Osteocyte (in vitro differentiated cells): ENCODE data around the gene OPCML. TPM values are rescaled to one million over a fixed set of nuclear protein-coding genes. Genes with fewer than 3 reads are reported as not detected.

Experiments used
- DNase-seq: peaks from one replicate; pipeline ENCODE4 v3.0.0; 2021; ENCODE audit warnings: mixed read lengths; ENCODE audit not compliant: unreplicated experiment; ENCODE audit errors: extremely low spot score
- H3K27ac Mint-ChIP-seq: one replicate; pipeline ENCODE4 v1.8.0; 2021; ENCODE audit warnings: mild to moderate bottlenecking, mixed read lengths; ENCODE audit not compliant: unreplicated experiment
- H3K27me3 Mint-ChIP-seq: one replicate; pipeline ENCODE4 v1.8.0; 2021; ENCODE audit warnings: mixed read lengths; ENCODE audit not compliant: unreplicated experiment
- H3K36me3 Mint-ChIP-seq: one replicate; pipeline ENCODE4 v1.8.0; 2021; ENCODE audit warnings: mixed read lengths; ENCODE audit not compliant: unreplicated experiment
- H3K4me1 Mint-ChIP-seq: one replicate; pipeline ENCODE4 v1.8.0; 2021; ENCODE audit warnings: mixed read lengths; ENCODE audit not compliant: unreplicated experiment
- H3K4me3 Mint-ChIP-seq: one replicate; pipeline ENCODE4 v1.8.0; 2021; ENCODE audit warnings: mild to moderate bottlenecking, moderate library complexity, mixed read lengths; ENCODE audit not compliant: unreplicated experiment
- H3K9me3 Mint-ChIP-seq: one replicate; pipeline ENCODE4 v1.8.0; 2021; ENCODE audit warnings: mixed read lengths; ENCODE audit not compliant: unreplicated experiment
- CTCF ChIP-seq: fragments of 200-600 bp; sonication (generic); IDR thresholded peaks from 2 replicates; pipeline ENCODE4 v1.5.0; 2021; ENCODE audit warnings: antibody characterized with exemption, mild to moderate bottlenecking, moderate library complexity
- total RNA-seq: library from RNA; stranded (reverse); gene quantifications from 2 replicates; pipeline ENCODE4 v1.2.1, GENCODE V29; 2021

The OPCML gene
- total RNA-seq, 1 donor from 2014 or later: 0.11 TPM

- H3K4me1 Mint-ChIP-seq: no peaks in the 10 kb centered on the region
- no peaks in the 10 kb centered on the region for H3K27me3 Mint-ChIP-seq
- no peak overlapping the region for H3K4me3 Mint-ChIP-seq
- no peak for TF ChIP-seq CTCF
- H3K36me3 Mint-ChIP-seq: no peaks in the 10 kb centered on the region
- no peak for DNase-seq
- H3K27ac Mint-ChIP-seq: no peak overlapping the region
- H3K9me3 Mint-ChIP-seq: no peaks in the 10 kb centered on the region
Observed at GRCh38 chr11:133207995-133208394, 324.3 kb downstream of the OPCML start.

DNA sequence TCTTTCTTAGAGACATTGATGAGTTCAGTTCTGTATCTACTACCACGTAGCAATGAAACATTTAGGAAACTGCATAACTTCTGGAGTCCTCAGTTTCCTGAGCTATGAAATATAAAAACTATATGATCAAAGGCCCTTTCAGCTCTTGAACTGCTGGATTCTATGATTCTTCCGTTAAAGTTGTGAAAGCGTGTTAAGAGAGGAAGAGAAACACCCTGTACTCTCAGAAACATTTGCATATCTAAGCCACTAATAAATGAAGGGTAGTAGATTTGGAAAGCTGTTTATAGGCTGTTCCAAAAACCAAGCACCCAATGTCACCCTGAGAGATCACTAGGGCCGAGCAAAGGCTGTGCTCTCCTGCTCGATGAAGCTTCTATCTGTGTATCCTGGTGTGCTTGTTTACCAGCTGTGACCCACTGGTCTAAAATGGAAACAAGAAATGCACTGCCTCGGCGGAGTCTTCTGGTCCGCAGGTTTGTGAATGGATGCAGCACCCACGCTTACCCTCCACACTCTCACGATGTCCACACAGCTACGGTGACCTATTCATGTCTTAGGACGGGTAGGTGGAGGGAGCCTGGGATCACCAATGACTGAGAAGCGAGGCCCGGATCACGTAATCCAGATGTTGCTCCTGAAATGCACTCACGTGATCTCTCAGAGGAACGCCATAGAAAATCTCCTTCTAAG is 325.8 kb downstream of the OPCML start:
- Mint-ChIP-seq H3K27ac (no peak overlapping the region), H3K27me3 (no peaks in the 10 kb centered on the region), H3K9me3 (no peaks in the 10 kb centered on the region)

GRCh38 chr11:133204158-133204557 is 328.1 kb downstream of the OPCML start:
- no peak overlapping the region for H3K27ac Mint-ChIP-seq
- H3K9me3 Mint-ChIP-seq: no peaks in the 10 kb centered on the region
- DNase-seq: no peak
- H3K4me1 Mint-ChIP-seq: no peaks in the 10 kb centered on the region
- H3K27me3 Mint-ChIP-seq: no peaks in the 10 kb centered on the region
- H3K36me3 Mint-ChIP-seq: no peaks in the 10 kb centered on the region
- H3K4me3 Mint-ChIP-seq: no peak overlapping the region
- TF ChIP-seq CTCF: no peak

More for the DNA sequence above, 325.8 kb downstream of the OPCML start:
- Mint-ChIP-seq H3K4me1 (no peaks in the 10 kb centered on the region), H3K36me3 (no peaks in the 10 kb centered on the region), H3K4me3 (no peak overlapping the region)
- DNase-seq: no peak
- TF ChIP-seq CTCF: no peak

GRCh38 chr11:133202816-133203215 is 329.5 kb downstream of the OPCML start:
- H3K27ac Mint-ChIP-seq: no peak overlapping the region
- H3K36me3 Mint-ChIP-seq: no peaks in the 10 kb centered on the region
- no peaks in the 10 kb centered on the region for H3K27me3 Mint-ChIP-seq
- H3K4me3 Mint-ChIP-seq: no peak overlapping the region
- no peak for DNase-seq
- H3K9me3 Mint-ChIP-seq: no peaks in the 10 kb centered on the region
- no peaks in the 10 kb centered on the region for H3K4me1 Mint-ChIP-seq
- TF ChIP-seq CTCF: no peak

DNA sequence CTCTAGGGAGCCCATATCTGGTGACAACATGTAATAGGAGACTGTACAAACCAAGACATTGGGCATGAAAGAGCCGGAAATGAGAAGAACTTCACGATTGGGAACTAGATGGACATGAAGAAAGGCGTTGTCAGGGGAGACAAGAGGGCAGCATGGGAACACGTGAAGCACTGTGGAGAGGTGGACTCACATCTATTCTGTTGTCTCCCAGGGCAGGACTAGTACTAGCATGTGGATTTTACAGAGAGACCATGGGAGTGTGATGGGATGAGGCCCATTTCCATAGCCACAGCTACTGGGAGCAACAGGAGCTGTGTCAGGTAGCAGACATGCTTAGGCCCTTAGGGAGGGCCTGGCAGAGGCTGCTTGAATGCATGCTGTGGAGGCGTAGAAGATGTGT is 333.9 kb downstream of the OPCML start:
- no peaks in the 10 kb centered on the region for H3K4me1 Mint-ChIP-seq

More for the DNA sequence above, 333.9 kb downstream of the OPCML start:
- H3K27ac Mint-ChIP-seq: no peak overlapping the region
- DNase-seq: no peak
- no peaks in the 10 kb centered on the region for H3K27me3 Mint-ChIP-seq
- H3K36me3 Mint-ChIP-seq: no peaks in the 10 kb centered on the region
- H3K4me3 Mint-ChIP-seq: no peak overlapping the region
- H3K9me3 Mint-ChIP-seq: no peaks in the 10 kb centered on the region
- no peak for TF ChIP-seq CTCF
